Tibial nerve (tissue), 3 donors: Measurements from ENCODE around the gene PABPC1L.

Experiments used
- POLR2A ChIP-seq, 2 donors: fragments of 450-650 bp; IDR thresholded peaks; one replicate each; pipeline ENCODE4 v1.6.1; 2017; ENCODE audit warnings: antibody characterized with exemption in 2 of 2, mild to moderate bottlenecking in 2 of 2, moderate library complexity in 2 of 2
- TF ChIP-seq, protein P1 (sequence below), 5 experiments: fragments of 200-600 bp in 3 of 5; fragments of 450-650 bp in 2 of 5; sonication (generic) in 3 of 5; IDR thresholded peaks; one replicate each; pipeline ENCODE4 v1.5.1; 2016 to 2019; ENCODE audit warnings: antibody characterized with exemption in 5 of 5, mild to moderate bottlenecking in 3 of 5, moderate library complexity in 2 of 5

GRCh38 chr20:44948107-44948506 is 38.2 kb downstream of the PABPC1L start:
- TF ChIP-seq, protein P1, sequence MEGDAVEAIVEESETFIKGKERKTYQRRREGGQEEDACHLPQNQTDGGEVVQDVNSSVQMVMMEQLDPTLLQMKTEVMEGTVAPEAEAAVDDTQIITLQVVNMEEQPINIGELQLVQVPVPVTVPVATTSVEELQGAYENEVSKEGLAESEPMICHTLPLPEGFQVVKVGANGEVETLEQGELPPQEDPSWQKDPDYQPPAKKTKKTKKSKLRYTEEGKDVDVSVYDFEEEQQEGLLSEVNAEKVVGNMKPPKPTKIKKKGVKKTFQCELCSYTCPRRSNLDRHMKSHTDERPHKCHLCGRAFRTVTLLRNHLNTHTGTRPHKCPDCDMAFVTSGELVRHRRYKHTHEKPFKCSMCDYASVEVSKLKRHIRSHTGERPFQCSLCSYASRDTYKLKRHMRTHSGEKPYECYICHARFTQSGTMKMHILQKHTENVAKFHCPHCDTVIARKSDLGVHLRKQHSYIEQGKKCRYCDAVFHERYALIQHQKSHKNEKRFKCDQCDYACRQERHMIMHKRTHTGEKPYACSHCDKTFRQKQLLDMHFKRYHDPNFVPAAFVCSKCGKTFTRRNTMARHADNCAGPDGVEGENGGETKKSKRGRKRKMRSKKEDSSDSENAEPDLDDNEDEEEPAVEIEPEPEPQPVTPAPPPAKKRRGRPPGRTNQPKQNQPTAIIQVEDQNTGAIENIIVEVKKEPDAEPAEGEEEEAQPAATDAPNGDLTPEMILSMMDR (IDR thresholded peaks at IDR 0.05) = no peak
- no peak for TF ChIP-seq POLR2A (IDR thresholded peaks at IDR 0.05)
